Upper lobe of right lung (tissue), 1 donor: ENCODE data around the gene POLD2. TPM values are rescaled to one million over a fixed set of nuclear protein-coding genes. Genes with fewer than 3 reads are reported as not detected.

Experiments
- ATAC-seq: fragments of 200-7000 bp; cut with Tn5 transposase; one replicate; pipeline ENCODE4 v1.9.1; 2020; ENCODE audit warnings: mild to moderate bottlenecking, moderate library complexity
- DNase-seq: peaks from one replicate; pipeline ENCODE4 v3.0.0-alpha.2; 2020
- H3K27ac ChIP-seq: fragments of 200-600 bp; one replicate; pipeline ENCODE4 v1.8.0; 2022
- H3K27me3 ChIP-seq: fragments of 200-600 bp; one replicate; pipeline ENCODE4 v1.8.0; 2022; ENCODE audit warnings: mild to moderate bottlenecking
- H3K36me3 ChIP-seq: fragments of 200-600 bp; one replicate; pipeline ENCODE4 v1.8.0; 2022
- H3K4me1 ChIP-seq: fragments of 200-600 bp; one replicate; pipeline ENCODE4 v1.8.0; 2022
- H3K4me3 ChIP-seq: fragments of 200-600 bp; one replicate; pipeline ENCODE4 v1.8.0; 2022; ENCODE audit warnings: mild to moderate bottlenecking
- H3K9me3 ChIP-seq: fragments of 200-600 bp; one replicate; pipeline ENCODE4 v1.8.0; 2022
- intact Hi-C: fragments of 100-400 bp; cut with DNase I; formaldehyde crosslinking; loops from one replicate; pipeline ENCODE4 v1.11.0; 2022
- total RNA-seq: library from RNA; stranded (reverse); fragmentation: NEBNext Ultra II Directional; extraction: Animal tissue kit (Norgen Biotek cat#: 25700); gene quantifications from one replicate; pipeline ENCODE4 v1.2.1, GENCODE V29; 2021
- TF ChIP-seq, protein P1 (sequence below): fragments of 200-600 bp; IDR thresholded peaks from one replicate; pipeline ENCODE4 v1.8.0; 2022; ENCODE audit warnings: antibody characterized with exemption
- donor health status: DM: no; HTN: yes; CAD: no; lungs with severe emphysema.

POLD2 gene
- total RNA-seq, 1 donor from 2014 or later = 60.2 TPM

DNA sequence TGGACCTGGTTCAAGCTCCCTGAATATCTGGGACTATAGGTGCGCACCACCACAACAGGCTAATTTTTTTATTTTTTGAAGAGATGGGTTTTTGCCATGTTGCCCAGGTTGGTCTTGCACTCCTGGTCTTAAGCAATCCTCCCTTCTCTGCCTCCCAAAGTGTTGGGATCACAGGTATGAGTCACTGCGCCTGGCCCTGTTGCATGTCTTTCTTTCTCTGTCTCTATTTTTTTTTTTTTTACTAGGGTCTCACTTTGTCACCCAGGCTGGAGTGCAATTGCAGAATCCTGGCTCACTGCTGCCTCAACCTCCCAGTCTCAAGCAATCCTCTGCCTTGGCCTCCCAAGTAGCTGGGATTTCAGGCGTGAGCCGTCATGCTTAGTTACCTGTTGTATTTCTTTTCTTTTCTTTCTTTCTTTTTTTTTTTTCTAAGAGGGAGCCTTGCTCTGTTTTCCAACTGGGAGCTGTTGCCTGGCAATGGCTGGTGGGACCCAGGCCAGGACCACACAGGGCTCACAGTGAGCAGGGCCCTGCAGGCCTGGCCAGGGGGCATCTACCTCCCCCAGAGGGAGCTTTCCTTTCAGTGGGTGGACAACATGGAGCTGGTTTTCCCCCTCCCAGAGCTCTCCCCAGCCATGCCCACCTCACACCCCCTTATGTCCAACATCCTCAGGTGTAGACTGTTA is 11.7 kb upstream of the POLD2 start:
- intact Hi-C loops = no loop called here
- H3K27me3 ChIP-seq = no peaks in the 10 kb centered on the region
- DNase-seq (no peak), ATAC-seq (no peak)
- no peaks in the 10 kb centered on the region for H3K4me1 ChIP-seq
- H3K27ac ChIP-seq = no peak overlapping the region
- TF ChIP-seq, protein P1, sequence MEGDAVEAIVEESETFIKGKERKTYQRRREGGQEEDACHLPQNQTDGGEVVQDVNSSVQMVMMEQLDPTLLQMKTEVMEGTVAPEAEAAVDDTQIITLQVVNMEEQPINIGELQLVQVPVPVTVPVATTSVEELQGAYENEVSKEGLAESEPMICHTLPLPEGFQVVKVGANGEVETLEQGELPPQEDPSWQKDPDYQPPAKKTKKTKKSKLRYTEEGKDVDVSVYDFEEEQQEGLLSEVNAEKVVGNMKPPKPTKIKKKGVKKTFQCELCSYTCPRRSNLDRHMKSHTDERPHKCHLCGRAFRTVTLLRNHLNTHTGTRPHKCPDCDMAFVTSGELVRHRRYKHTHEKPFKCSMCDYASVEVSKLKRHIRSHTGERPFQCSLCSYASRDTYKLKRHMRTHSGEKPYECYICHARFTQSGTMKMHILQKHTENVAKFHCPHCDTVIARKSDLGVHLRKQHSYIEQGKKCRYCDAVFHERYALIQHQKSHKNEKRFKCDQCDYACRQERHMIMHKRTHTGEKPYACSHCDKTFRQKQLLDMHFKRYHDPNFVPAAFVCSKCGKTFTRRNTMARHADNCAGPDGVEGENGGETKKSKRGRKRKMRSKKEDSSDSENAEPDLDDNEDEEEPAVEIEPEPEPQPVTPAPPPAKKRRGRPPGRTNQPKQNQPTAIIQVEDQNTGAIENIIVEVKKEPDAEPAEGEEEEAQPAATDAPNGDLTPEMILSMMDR = no peak
- no peaks in the 10 kb centered on the region for H3K36me3 ChIP-seq
- no peaks in the 10 kb centered on the region for H3K9me3 ChIP-seq
- H3K4me3 ChIP-seq = no peak overlapping the region

DNA sequence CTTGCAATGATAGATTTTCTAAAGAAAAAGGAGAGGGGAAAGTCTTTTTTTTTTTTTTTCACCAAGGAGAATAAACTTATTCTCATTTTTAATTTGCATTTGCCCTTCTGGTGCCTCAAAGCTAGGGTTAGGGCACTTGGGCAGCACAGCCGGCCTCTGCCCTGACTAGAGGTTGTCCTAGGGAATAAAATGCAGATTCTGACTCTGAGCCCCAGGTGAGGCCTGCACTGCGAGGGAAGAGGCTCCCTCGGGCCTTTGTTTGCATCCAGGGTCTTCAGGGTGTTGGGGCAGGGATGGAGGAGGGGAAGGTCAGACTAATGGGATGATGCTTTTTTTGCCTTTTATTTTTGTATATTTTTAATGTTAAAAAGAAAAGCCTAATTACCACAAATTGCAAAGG is 9.9 kb upstream of the POLD2 start:
- Histone ChIP-seq H3K27ac (no peak overlapping the region), H3K4me3 (no peak overlapping the region), H3K36me3 (no peaks in the 10 kb centered on the region), H3K27me3 (no peaks in the 10 kb centered on the region), H3K4me1 (no peaks in the 10 kb centered on the region), H3K9me3 (no peaks in the 10 kb centered on the region)
- DNase-seq = no peak
- no peak for ATAC-seq
- intact Hi-C loops = no loop called here
- TF ChIP-seq, protein P1 = no peak

DNA sequence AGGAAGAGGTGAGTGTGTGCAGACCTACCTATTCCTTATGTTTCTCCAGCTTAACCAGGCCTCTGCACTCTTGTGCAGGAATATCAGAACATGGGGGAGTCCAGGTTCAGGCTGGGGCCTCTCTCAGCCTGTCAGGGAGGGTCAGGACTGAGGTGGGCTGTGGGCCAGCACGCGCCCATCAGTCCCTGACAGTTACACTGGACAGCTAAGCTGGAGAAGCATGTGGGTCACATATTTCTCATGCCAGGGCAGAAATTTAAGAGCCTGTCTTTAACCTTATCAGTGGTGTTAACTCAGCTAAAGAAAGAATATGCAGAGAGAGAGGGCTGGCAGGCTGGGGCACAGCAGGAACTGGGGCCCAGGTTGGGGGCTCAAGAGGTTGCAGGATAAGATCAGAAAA is 8.7 kb upstream of the POLD2 start:
- Histone ChIP-seq H3K36me3 (no peaks in the 10 kb centered on the region), H3K27me3 (no peaks in the 10 kb centered on the region), H3K4me1 (no peaks in the 10 kb centered on the region), H3K4me3 (no peak overlapping the region), H3K9me3 (no peaks in the 10 kb centered on the region), H3K27ac (no peak overlapping the region)
- TF ChIP-seq, protein P1 = no peak
- DNase-seq (no peak), ATAC-seq (no peak)
- intact Hi-C loops = no loop called here

DNA sequence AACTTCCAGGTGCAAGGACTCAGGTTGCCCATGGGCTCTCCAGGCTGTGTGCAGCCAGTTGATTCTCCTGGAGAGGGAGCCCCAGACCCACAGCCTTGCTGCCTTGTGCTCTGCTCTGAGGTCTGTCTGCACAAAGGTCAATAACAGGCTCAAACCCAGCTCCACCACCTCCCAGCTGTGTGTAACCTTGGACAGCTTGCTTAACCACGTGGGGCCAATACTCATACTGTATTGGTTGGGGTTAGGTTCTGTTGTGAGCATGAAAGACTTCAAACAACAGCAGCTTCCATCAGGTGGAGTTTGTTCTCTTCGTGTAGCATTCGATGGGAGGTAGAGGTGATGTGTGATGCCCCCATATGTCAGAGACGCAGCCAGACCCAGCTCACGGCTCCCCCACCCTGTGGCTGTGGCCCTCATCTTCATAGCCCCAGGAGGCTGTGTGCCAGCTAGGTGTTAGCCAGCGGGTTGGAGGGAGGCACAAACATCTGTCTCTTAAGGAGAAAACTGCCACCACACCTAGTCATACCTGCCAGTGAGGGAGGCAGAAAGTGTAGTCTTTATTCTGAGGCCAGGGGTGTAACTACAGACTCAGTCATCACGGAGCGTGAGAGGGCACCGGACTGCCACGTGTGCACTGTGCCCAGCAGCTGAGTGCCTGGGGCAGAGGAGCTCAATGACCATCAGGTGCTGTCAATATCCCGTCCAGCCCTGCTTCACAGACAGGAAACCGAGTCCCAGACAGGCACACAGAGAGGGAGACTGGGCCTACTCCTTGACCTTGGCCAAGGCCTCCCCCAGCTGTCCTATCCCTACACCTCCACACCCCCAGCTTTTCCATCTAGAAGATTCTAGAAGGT is 8.1 kb upstream of the POLD2 start:
- no peaks in the 10 kb centered on the region for H3K27me3 ChIP-seq
- no peak for DNase-seq
- H3K27ac ChIP-seq = no peak overlapping the region
- intact Hi-C loops = no loop called here
- peak; percentile 19 for ATAC-seq
- H3K36me3 ChIP-seq = no peaks in the 10 kb centered on the region
- H3K4me3 ChIP-seq = no peak overlapping the region
- TF ChIP-seq, protein P1 = no peak
- H3K4me1 ChIP-seq = no peaks in the 10 kb centered on the region
- no peaks in the 10 kb centered on the region for H3K9me3 ChIP-seq

DNA sequence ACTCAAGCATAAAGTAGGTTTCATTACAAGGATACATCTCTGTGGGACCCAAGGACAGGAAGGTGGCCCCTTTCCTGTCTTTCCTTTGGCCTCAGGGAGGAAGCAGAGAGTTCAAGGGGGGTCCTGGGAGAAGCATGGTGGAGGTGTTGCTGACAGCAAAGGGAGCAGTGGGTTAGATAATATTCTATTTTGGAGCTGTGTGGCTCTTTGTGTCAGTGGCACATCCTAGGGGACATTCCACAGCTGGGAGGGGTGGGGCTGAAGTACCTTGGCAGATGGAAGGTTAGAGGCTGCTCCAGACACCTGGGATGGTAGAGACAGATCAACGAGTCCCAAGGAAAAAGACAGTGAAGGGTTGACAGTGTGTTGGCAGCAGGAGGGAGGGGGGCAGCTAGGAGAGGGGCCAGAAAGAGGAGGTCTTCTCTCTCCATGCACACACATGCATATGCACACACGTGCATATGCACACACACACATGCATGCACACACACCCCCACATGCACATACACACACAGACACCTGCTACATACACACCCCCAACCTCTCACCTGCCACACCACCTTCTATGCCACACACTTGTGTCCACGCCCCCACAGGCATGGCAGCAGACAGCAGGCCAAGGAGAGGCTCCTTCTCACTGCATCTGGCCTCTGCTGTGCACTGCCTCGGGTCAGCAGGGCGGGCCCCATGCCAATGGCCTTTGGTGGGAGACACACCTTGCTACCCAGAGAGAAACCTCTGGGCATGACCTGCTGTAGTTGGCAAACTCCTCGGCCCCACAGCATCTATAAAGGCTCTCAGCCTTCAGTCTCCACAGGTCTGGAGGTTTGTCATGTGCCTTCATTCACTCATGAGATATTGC is 5.6 kb upstream of the POLD2 start:
- TF ChIP-seq, protein P1 = no peak
- Histone ChIP-seq H3K36me3 (no peaks in the 10 kb centered on the region), H3K4me1 (no peaks in the 10 kb centered on the region), H3K27ac (no peak overlapping the region), H3K9me3 (no peaks in the 10 kb centered on the region), H3K27me3 (no peaks in the 10 kb centered on the region), H3K4me3 (no peak overlapping the region)
- intact Hi-C loops = no loop called here
- DNase-seq (no peak), ATAC-seq (peak; percentile 17)
